ENCODE data around the gene APBA1.

The APBA1 gene

DNA sequence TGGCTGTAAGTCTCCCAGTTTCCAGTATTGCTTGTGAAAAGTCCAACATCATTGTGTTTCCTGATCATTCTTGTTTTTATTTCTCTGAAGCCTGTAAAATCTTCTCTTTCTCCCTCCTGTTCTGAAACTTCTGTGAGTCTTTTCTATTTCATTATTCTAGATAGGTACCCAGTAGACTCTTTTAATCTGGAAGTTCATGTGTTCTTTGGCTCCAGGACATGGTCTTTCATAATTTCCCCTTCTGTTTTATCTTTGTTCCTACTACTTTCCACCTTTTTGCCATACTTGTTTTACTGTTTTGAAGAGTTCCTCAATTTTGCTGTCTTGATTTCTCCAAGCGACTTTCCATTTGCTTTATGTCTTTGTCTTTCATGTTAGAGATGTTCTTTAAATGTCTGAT lies 168.1 kb downstream of the APBA1 start:
- no peak overlapping the region for H3K4me3 ChIP-seq (ENCODE audit: low read depth, low read length)
- TF ChIP-seq, protein P1, sequence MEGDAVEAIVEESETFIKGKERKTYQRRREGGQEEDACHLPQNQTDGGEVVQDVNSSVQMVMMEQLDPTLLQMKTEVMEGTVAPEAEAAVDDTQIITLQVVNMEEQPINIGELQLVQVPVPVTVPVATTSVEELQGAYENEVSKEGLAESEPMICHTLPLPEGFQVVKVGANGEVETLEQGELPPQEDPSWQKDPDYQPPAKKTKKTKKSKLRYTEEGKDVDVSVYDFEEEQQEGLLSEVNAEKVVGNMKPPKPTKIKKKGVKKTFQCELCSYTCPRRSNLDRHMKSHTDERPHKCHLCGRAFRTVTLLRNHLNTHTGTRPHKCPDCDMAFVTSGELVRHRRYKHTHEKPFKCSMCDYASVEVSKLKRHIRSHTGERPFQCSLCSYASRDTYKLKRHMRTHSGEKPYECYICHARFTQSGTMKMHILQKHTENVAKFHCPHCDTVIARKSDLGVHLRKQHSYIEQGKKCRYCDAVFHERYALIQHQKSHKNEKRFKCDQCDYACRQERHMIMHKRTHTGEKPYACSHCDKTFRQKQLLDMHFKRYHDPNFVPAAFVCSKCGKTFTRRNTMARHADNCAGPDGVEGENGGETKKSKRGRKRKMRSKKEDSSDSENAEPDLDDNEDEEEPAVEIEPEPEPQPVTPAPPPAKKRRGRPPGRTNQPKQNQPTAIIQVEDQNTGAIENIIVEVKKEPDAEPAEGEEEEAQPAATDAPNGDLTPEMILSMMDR (IDR thresholded peaks at IDR 0.05; ENCODE audit: insufficient read depth, low read depth, low read length, missing control alignments) = no peak
- no peak for DNase-seq (ENCODE audit: low read depth)

DNA sequence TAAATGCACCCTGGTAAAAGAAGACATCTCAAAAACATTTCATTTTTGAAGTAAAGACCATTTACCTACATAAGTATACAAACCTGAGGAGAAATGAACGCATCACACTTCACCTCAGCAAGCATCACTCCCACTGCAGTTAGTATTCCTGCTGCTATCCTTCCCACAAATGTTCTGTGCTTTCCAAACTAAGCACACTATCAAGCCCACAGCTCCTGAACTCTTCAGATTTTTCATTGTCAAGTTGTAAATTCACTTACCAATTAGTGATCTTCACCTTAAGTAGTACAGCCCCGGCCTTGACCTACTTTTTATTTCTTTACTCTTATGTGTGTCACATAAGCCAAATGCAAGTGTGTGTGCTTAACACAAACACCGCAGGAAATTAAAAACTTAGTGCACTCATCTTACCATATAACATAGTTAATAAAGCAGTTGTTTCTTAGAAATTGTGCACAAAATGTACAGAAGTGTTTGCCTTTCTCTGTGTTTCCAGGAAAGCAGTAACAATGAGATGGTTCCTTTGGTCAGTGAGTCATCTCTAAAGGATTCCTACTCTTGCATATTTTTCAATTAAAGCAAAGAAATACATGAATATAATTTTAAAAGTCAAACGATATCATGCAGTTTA lies 169.4 kb downstream of the APBA1 start:
- TF ChIP-seq, protein P1 (IDR thresholded peaks at IDR 0.05; ENCODE audit: insufficient read depth, low read depth, low read length, missing control alignments) = no peak
- no peak for DNase-seq (ENCODE audit: low read depth)
- no peak overlapping the region for H3K4me3 ChIP-seq (ENCODE audit: low read depth, low read length)

DNA sequence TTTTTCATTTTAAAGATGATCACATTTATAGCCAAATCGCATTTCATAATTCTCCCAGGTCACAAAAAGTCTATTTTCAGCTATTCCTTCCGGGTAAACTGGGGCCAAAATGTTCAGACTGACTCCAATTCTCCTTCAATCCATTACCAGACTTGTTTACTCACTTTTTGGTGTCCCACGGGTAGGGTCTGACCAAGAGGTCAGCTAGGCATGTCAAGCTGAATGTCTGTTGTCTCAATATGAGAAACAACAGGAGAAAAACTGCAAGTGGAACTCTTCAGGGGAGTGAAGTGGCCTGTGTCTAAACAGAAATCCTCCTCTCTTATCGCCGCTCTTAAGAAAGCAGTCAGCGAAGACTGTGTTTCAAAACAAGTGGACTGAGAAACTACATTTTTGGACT lies 171.3 kb downstream of the APBA1 start:
- no peak for DNase-seq (ENCODE audit: low read depth)
- TF ChIP-seq, protein P1 (IDR thresholded peaks at IDR 0.05; ENCODE audit: insufficient read depth, low read depth, low read length, missing control alignments) = no peak
- H3K4me3 ChIP-seq (ENCODE audit: low read depth, low read length) = no peak overlapping the region

DNA sequence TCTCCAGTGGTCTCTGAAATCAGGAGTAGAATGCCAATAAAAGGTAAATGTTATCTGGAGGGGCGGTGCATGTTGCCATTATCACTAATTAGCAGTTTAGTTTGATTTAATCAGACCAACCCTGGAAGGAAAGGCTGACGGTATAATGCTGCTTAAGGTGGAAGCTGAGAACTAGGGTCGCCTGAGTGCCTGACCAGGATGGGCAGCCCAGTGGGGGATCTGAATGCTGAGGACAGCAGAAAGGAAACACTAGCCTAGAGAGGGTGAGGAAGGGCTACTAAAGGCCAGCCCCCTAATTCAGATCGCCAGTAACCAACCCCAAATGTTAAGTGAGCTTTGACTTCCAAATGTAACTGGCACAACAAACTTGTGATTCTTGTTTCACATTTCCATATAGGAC lies 172.2 kb downstream of the APBA1 start:
- TF ChIP-seq, protein P1 (IDR thresholded peaks at IDR 0.05; ENCODE audit: insufficient read depth, low read depth, low read length, missing control alignments) = no peak
- H3K4me3 ChIP-seq (ENCODE audit: low read depth, low read length) = no peak overlapping the region
- DNase-seq (ENCODE audit: low read depth) = no peak

DNA sequence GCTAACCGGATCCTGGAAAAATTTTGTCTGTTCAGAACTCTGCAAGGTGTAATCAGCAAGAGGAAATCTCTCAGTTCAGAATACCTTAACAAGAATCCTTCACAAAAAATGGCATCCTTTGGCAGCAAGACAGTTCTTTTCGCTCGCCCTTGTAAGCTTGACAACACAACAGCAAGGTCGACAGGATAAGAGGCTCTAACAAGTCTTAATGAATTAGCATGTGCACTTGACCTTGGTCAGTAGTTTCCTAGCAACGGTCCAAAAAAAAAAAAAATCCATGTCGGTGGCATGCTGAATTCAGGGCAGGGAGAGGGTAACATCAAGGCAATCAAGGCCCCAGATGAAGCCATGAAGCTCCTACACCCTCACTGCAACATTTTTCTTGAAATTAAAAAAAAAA lies 172.8 kb downstream of the APBA1 start:
- DNase-seq (ENCODE audit: low read depth) = no peak
- TF ChIP-seq, protein P1 (IDR thresholded peaks at IDR 0.05; ENCODE audit: insufficient read depth, low read depth, low read length, missing control alignments) = no peak
- H3K4me3 ChIP-seq (ENCODE audit: low read depth, low read length) = no peak overlapping the region

DNA sequence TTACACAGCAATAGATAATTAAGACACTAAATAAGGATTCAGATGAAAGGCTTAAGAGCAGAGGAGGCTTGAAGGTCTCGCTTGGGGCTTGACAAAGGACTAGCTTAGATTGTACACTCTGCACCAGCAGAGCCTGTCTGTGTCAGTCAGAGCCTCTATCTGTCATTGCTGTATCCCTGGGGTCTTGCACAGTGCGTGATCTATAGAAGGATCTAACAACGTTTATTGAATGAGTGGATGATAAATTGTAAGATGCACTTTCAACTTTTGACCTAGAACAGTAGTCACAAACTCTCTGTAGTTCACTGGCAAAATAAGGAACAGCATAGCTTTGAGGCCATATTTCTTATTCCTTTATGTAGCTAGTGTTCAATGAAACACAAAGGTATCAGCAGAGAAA lies 173.7 kb downstream of the APBA1 start:
- no peak overlapping the region for H3K4me3 ChIP-seq (ENCODE audit: low read depth, low read length)
- no peak for DNase-seq (ENCODE audit: low read depth)
- TF ChIP-seq, protein P1 (IDR thresholded peaks at IDR 0.05; ENCODE audit: insufficient read depth, low read depth, low read length, missing control alignments) = no peak

DNA sequence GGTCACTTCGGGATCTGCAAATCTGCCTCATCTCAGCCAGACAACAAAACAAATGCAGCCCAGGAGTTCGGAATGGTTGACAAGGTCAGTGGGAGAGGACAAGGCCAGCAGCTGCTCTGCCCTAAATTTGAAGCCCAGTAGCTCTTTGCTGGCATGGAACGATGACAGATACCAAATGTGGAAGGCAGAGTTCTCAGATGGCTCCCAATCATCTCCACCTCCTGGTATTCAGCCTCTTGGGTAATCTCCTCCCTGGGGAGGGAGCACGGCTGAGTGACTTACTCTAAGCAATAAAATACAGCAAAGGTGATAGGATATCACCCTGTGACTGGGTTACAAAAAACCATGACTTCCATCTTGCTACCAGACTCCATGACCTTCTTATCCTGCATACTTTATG lies 174.4 kb downstream of the APBA1 start:
- no peak overlapping the region for H3K4me3 ChIP-seq (ENCODE audit: low read depth, low read length)
- no peak for DNase-seq (ENCODE audit: low read depth)
- TF ChIP-seq, protein P1 (IDR thresholded peaks at IDR 0.05; ENCODE audit: insufficient read depth, low read depth, low read length, missing control alignments) = no peak

All from GM12865 (cell line).